ENCODE data around the gene EPHA8. TPM values are rescaled to one million over a fixed set of nuclear protein-coding genes. Genes with fewer than 3 reads are reported as not detected.

EPHA8 gene
- polyA plus RNA-seq, 1 of the 3 experiments (the other 2 are of a cell fraction) = 0.02 TPM

GRCh38 chr1:22518379-22518778, 44.9 kb upstream of the EPHA8 start (continued):
- TF ChIP-seq, protein P1, sequence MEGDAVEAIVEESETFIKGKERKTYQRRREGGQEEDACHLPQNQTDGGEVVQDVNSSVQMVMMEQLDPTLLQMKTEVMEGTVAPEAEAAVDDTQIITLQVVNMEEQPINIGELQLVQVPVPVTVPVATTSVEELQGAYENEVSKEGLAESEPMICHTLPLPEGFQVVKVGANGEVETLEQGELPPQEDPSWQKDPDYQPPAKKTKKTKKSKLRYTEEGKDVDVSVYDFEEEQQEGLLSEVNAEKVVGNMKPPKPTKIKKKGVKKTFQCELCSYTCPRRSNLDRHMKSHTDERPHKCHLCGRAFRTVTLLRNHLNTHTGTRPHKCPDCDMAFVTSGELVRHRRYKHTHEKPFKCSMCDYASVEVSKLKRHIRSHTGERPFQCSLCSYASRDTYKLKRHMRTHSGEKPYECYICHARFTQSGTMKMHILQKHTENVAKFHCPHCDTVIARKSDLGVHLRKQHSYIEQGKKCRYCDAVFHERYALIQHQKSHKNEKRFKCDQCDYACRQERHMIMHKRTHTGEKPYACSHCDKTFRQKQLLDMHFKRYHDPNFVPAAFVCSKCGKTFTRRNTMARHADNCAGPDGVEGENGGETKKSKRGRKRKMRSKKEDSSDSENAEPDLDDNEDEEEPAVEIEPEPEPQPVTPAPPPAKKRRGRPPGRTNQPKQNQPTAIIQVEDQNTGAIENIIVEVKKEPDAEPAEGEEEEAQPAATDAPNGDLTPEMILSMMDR (IDR thresholded peaks at IDR 0.05) = no peak
- TF ChIP-seq MEF2A (IDR thresholded peaks at IDR 0.05; ENCODE audit: borderline replicate concordance, low read depth) (no peak), TCF12 (IDR thresholded peaks at IDR 0.05) (no peak)

GRCh38 chr1:22520871-22521270, 42.4 kb upstream of the EPHA8 start:
- Histone ChIP-seq H2AFZ (ENCODE audit: low read depth) (no peak overlapping the region), H3K9ac (no peak overlapping the region), H3K27me3 (ENCODE audit: insufficient read depth) (no peaks in the 10 kb centered on the region), H3K4me1 (ENCODE audit: control insufficient read depth in 1 of 2, insufficient read depth in 2 of 2, low read depth in 1 of 2, low read length in 1 of 2) (peaks cover 0 to 16% of the 10 kb centered on the region in 2 experiments; a peak in 2 of 4 replicates), H3K36me3 (replicated peaks in 1 of 2; ENCODE audit: control insufficient read depth in 1 of 2, insufficient read depth in 2 of 2, low read length in 1 of 2) (peaks cover 16 to 89% of the 10 kb centered on the region in 2 experiments), H3K4me2 (no peak overlapping the region), H3K27ac (ENCODE audit: low read depth in 2 of 2, low read length in 1 of 2) (no peak overlapping the region), H3K4me3 (ENCODE audit: low read depth in 2 of 2, low read length in 1 of 2) (no peak overlapping the region), H4K20me1 (ENCODE audit: insufficient read depth) (no peaks in the 10 kb centered on the region), H3K9me3 (no peaks in the 10 kb centered on the region), H3K9me2 (no peaks in the 10 kb centered on the region), H3K79me2 (ENCODE audit: insufficient read depth) (no peaks in the 10 kb centered on the region), H3F3A (replicated peaks; ENCODE audit: insufficient read depth) (no peaks in the 10 kb centered on the region)
- TF ChIP-seq RXRA (IDR thresholded peaks at IDR 0.05; ENCODE audit: borderline replicate concordance, low read depth) (no peak), EZH2phosphoT487 (IDR thresholded peaks at IDR 0.05; ENCODE audit: borderline replicate concordance, low read depth) (no peak), JUND (IDR thresholded peaks at IDR 0.05) (no peak), GABPA (IDR thresholded peaks at IDR 0.05; ENCODE audit: low read depth) (no peak)
- TF ChIP-seq, protein P2, sequence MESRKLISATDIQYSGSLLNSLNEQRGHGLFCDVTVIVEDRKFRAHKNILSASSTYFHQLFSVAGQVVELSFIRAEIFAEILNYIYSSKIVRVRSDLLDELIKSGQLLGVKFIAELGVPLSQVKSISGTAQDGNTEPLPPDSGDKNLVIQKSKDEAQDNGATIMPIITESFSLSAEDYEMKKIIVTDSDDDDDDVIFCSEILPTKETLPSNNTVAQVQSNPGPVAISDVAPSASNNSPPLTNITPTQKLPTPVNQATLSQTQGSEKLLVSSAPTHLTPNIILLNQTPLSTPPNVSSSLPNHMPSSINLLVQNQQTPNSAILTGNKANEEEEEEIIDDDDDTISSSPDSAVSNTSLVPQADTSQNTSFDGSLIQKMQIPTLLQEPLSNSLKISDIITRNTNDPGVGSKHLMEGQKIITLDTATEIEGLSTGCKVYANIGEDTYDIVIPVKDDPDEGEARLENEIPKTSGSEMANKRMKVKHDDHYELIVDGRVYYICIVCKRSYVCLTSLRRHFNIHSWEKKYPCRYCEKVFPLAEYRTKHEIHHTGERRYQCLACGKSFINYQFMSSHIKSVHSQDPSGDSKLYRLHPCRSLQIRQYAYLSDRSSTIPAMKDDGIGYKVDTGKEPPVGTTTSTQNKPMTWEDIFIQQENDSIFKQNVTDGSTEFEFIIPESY (IDR thresholded peaks at IDR 0.05; ENCODE audit: borderline replicate concordance, low read depth) = no peak
- WGBS (ENCODE audit: low lambda C conversion rate) = 91% methylated on average over 7 of the region's 9 CpGs
- DNase-seq = no peak
- ChIA-PET CTCF (interaction anchor here (0.9 to 1.4 kb wide), 4 partner anchors 66 to 121 kb away, joined by 3 to 8 read pairs (median 4); no protein-coding TSS in a partner anchor), POLR2A (no interaction called here)

- Histone ChIP-seq H3K4me3 (ENCODE audit: low read depth in 2 of 2, low read length in 1 of 2) (no peak overlapping the region), H3K9me3 (no peaks in the 10 kb centered on the region), H4K20me1 (ENCODE audit: insufficient read depth) (no peaks in the 10 kb centered on the region), H3K4me1 (ENCODE audit: control insufficient read depth in 1 of 2, insufficient read depth in 2 of 2, low read depth in 1 of 2, low read length in 1 of 2) (peaks cover 0 to 23% of the 10 kb centered on the region in 2 experiments; a peak in 2 of 4 replicates), H3K4me2 (no peak overlapping the region), H3K36me3 (replicated peaks in 1 of 2; ENCODE audit: control insufficient read depth in 1 of 2, insufficient read depth in 2 of 2, low read length in 1 of 2) (peaks cover 16 to 91% of the 10 kb centered on the region in 2 experiments), H3K9me2 (no peaks in the 10 kb centered on the region), H3F3A (replicated peaks; ENCODE audit: insufficient read depth) (no peaks in the 10 kb centered on the region), H2AFZ (ENCODE audit: low read depth) (no peak overlapping the region), H3K79me2 (ENCODE audit: insufficient read depth) (no peaks in the 10 kb centered on the region), H3K27me3 (ENCODE audit: insufficient read depth) (no peaks in the 10 kb centered on the region), H3K9ac (no peak overlapping the region), H3K27ac (ENCODE audit: low read depth in 2 of 2, low read length in 1 of 2) (no peak overlapping the region)
- TF ChIP-seq MEF2A (IDR thresholded peaks at IDR 0.05; ENCODE audit: borderline replicate concordance, low read depth) (no peak), SIN3A (IDR thresholded peaks at IDR 0.05; ENCODE audit: borderline replicate concordance, low read depth, low read length) (no peak), RFX5 (IDR thresholded peaks at IDR 0.05; ENCODE audit: low read length) (no peak), TEAD4 (IDR thresholded peaks at IDR 0.05; ENCODE audit: borderline replicate concordance, insufficient read depth) (no peak), NRF1 (IDR thresholded peaks at IDR 0.05; ENCODE audit: low read depth, low read length) (no peak), GATA2 (CRISPR knock-in tag; IDR thresholded peaks at IDR 0.05) (no peak)
- TF ChIP-seq, protein P3, sequence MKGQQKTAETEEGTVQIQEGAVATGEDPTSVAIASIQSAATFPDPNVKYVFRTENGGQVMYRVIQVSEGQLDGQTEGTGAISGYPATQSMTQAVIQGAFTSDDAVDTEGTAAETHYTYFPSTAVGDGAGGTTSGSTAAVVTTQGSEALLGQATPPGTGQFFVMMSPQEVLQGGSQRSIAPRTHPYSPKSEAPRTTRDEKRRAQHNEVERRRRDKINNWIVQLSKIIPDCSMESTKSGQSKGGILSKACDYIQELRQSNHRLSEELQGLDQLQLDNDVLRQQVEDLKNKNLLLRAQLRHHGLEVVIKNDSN (IDR thresholded peaks at IDR 0.05; ENCODE audit: borderline replicate concordance, low read depth) = no peak
- TF ChIP-seq, protein P4, sequence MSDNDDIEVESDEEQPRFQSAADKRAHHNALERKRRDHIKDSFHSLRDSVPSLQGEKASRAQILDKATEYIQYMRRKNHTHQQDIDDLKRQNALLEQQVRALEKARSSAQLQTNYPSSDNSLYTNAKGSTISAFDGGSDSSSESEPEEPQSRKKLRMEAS (IDR thresholded peaks at IDR 0.05; ENCODE audit: low read depth) = no peak
- TF ChIP-seq, protein P1 (IDR thresholded peaks at IDR 0.05) = no peak
- no CpG with 5 or more reads among the region's 4 CpGs for WGBS (ENCODE audit: low lambda C conversion rate)
- no peak for DNase-seq
- CTCF ChIA-PET = interaction anchor here (1.1 kb wide), 1 partner anchor 120 kb away, joined by 5 read pairs; no protein-coding TSS in a partner anchor
- POLR2A ChIA-PET = no interaction called here
These were observed 41.6 kb upstream of the EPHA8 start for GRCh38 chr1:22521692-22522091.

All from SK-N-SH (cell line).